ENCODE results near the gene HK1.

The HK1 gene

GRCh38 chr10:69364232-69364940 is 86.1 kb downstream of the HK1 start:
- no peak overlapping the region for H2AFZ ChIP-seq (ENCODE audit: low read length)
- no peaks in the 10 kb centered on the region for H3K4me1 ChIP-seq (ENCODE audit: low read length)
- H3K27me3 ChIP-seq (replicated peaks; ENCODE audit: insufficient read depth, low read length) = no peaks in the 10 kb centered on the region
- H3K4me3 ChIP-seq (ENCODE audit: low read length) = no peak overlapping the region
- H3K9ac ChIP-seq (ENCODE audit: low read length) = no peak overlapping the region
- DNase-seq = no peak
- H3K9me3 ChIP-seq (replicated peaks; ENCODE audit: insufficient read depth, low read length) = no peaks in the 10 kb centered on the region
- H3K4me2 ChIP-seq (ENCODE audit: low read depth, low read length) = no peak overlapping the region
- no peaks in the 10 kb centered on the region for H3K9me2 ChIP-seq (replicated peaks; ENCODE audit: insufficient read depth, low read length)
- H3K36me3 ChIP-seq (replicated peaks; ENCODE audit: insufficient read depth, low read length) = no peaks in the 10 kb centered on the region
- no peak overlapping the region for H3K27ac ChIP-seq (ENCODE audit: low read length)
- TF ChIP-seq EZH2 (optimal IDR thresholded peaks at IDR 0.05; ENCODE audit: low read depth, low read length) = no peak
- TF ChIP-seq EZH2phosphoT487 (IDR thresholded peaks at IDR 0.05; ENCODE audit: low read length) = no peak
- no peak for TF ChIP-seq CTCF (IDR thresholded peaks at IDR 0.05; ENCODE audit: low read length)
- no peaks in the 10 kb centered on the region for H3F3A ChIP-seq (ENCODE audit: insufficient read depth, low read length)
- H3K79me2 ChIP-seq (ENCODE audit: low read length) = no peaks in the 10 kb centered on the region
- no peaks in the 10 kb centered on the region for H4K20me1 ChIP-seq (ENCODE audit: insufficient read depth, low read length)

- H3K27ac ChIP-seq (ENCODE audit: low read length) = no peak overlapping the region
- TF ChIP-seq EZH2 (optimal IDR thresholded peaks at IDR 0.05; ENCODE audit: low read depth, low read length) (no peak), CTCF (IDR thresholded peaks at IDR 0.05; ENCODE audit: low read length) (no peak), EZH2phosphoT487 (IDR thresholded peaks at IDR 0.05; ENCODE audit: low read length) (no peak)
- H3F3A ChIP-seq (ENCODE audit: insufficient read depth, low read length) = no peaks in the 10 kb centered on the region
- no peaks in the 10 kb centered on the region for H3K36me3 ChIP-seq (replicated peaks; ENCODE audit: insufficient read depth, low read length)
- no peaks in the 10 kb centered on the region for H3K27me3 ChIP-seq (replicated peaks; ENCODE audit: insufficient read depth, low read length)
- H3K9ac ChIP-seq (ENCODE audit: low read length) = no peak overlapping the region
- DNase-seq = no peak
- no peaks in the 10 kb centered on the region for H3K79me2 ChIP-seq (ENCODE audit: low read length)
- H2AFZ ChIP-seq (ENCODE audit: low read length) = no peak overlapping the region
- H3K9me3 ChIP-seq (replicated peaks; ENCODE audit: insufficient read depth, low read length) = no peaks in the 10 kb centered on the region
- H3K4me3 ChIP-seq (ENCODE audit: low read length) = no peak overlapping the region
- no peaks in the 10 kb centered on the region for H3K4me1 ChIP-seq (ENCODE audit: low read length)
- no peaks in the 10 kb centered on the region for H4K20me1 ChIP-seq (ENCODE audit: insufficient read depth, low read length)
- H3K9me2 ChIP-seq (replicated peaks; ENCODE audit: insufficient read depth, low read length) = no peaks in the 10 kb centered on the region
- H3K4me2 ChIP-seq (ENCODE audit: low read depth, low read length) = no peak overlapping the region
Observed at GRCh38 chr10:69366738-69367137, 88.4 kb downstream of the HK1 start.

- no peak for DNase-seq
- no peaks in the 10 kb centered on the region for H3K79me2 ChIP-seq (ENCODE audit: low read length)
- H3K4me1 ChIP-seq (ENCODE audit: low read length) = no peaks in the 10 kb centered on the region
- no peak overlapping the region for H3K9ac ChIP-seq (ENCODE audit: low read length)
- no peaks in the 10 kb centered on the region for H3K27me3 ChIP-seq (replicated peaks; ENCODE audit: insufficient read depth, low read length)
- no peaks in the 10 kb centered on the region for H3K9me2 ChIP-seq (replicated peaks; ENCODE audit: insufficient read depth, low read length)
- H4K20me1 ChIP-seq (ENCODE audit: insufficient read depth, low read length) = no peaks in the 10 kb centered on the region
- no peak overlapping the region for H3K27ac ChIP-seq (ENCODE audit: low read length)
- no peak for TF ChIP-seq EZH2phosphoT487 (IDR thresholded peaks at IDR 0.05; ENCODE audit: low read length)
- no peak for TF ChIP-seq CTCF (IDR thresholded peaks at IDR 0.05; ENCODE audit: low read length)
- TF ChIP-seq EZH2 (optimal IDR thresholded peaks at IDR 0.05; ENCODE audit: low read depth, low read length) = no peak
- H3K9me3 ChIP-seq (replicated peaks; ENCODE audit: insufficient read depth, low read length) = no peaks in the 10 kb centered on the region
- no peaks in the 10 kb centered on the region for H3K36me3 ChIP-seq (replicated peaks; ENCODE audit: insufficient read depth, low read length)
- H3K4me2 ChIP-seq (ENCODE audit: low read depth, low read length) = no peak overlapping the region
- H2AFZ ChIP-seq (ENCODE audit: low read length) = no peak overlapping the region
- no peak overlapping the region for H3K4me3 ChIP-seq (ENCODE audit: low read length)
- H3F3A ChIP-seq (ENCODE audit: insufficient read depth, low read length) = no peaks in the 10 kb centered on the region
Observed at GRCh38 chr10:69367469-69367868, 89.2 kb downstream of the HK1 start.

All from MM.1S (cell line).